ENCODE results near the gene CD84. TPM values are rescaled to one million over a fixed set of nuclear protein-coding genes. Genes with fewer than 3 reads are reported as not detected.
"Not testable (repeated sequence)": the region's sequence is repeated elsewhere in the genome, so short reads cannot be mapped to it uniquely, and the experiment has no call there.

CD84 gene
- total RNA-seq, 1 donor from 2014 or later, result not detected

- Mint-ChIP-seq H3K9me3 (peaks cover 7% of the 10 kb centered on the region), H3K4me3 (no peak overlapping the region), H3K36me3 (no peaks in the 10 kb centered on the region), H3K27me3 (ENCODE audit: insufficient read depth, low read depth) (no peaks in the 10 kb centered on the region), H3K4me1 (no peaks in the 10 kb centered on the region), H3K27ac (no peak overlapping the region)
- Histone ChIP-seq H3K9me3 (ENCODE audit: low read depth) (peaks cover 4% of the 10 kb centered on the region), H3K27ac (no peak overlapping the region), H4K20me1 (ENCODE audit: low read depth) (no peaks in the 10 kb centered on the region), H3K4me3 (no peak overlapping the region), H3K9ac (no peak overlapping the region), H3K27me3 (no peaks in the 10 kb centered on the region), H3K4me1 (no peaks in the 10 kb centered on the region), H3K4me2 (no peak overlapping the region), H3K36me3 (no peaks in the 10 kb centered on the region), H2AFZ (replicated peaks) (no peak overlapping the region), H3F3A (ENCODE audit: low read depth) (no peaks in the 10 kb centered on the region), H3K79me2 (ENCODE audit: low read depth) (no peaks in the 10 kb centered on the region)
- TF ChIP-seq EZH2 (IDR thresholded peaks at IDR 0.05) (no peak), EZH2phosphoT487 (IDR thresholded peaks at IDR 0.05) (no peak), CTCF (IDR thresholded peaks at IDR 0.05) (no peak)
- DNase-seq (ENCODE audit: low spot score), result no peak
Observed at GRCh38 chr1:160538985-160539651, 40.2 kb downstream of the CD84 start.

- Histone ChIP-seq H3K27ac (no peak overlapping the region), H3K9me3 (ENCODE audit: low read depth) (peaks cover 4% of the 10 kb centered on the region), H3K4me1 (no peaks in the 10 kb centered on the region), H3K36me3 (no peaks in the 10 kb centered on the region), H4K20me1 (ENCODE audit: low read depth) (no peaks in the 10 kb centered on the region), H3F3A (ENCODE audit: low read depth) (no peaks in the 10 kb centered on the region), H2AFZ (replicated peaks) (no peak overlapping the region), H3K79me2 (ENCODE audit: low read depth) (no peaks in the 10 kb centered on the region), H3K4me2 (no peak overlapping the region), H3K9ac (no peak overlapping the region), H3K4me3 (no peak overlapping the region), H3K27me3 (no peaks in the 10 kb centered on the region)
- no peak for DNase-seq (ENCODE audit: low spot score)
- no peaks in the 10 kb centered on the region for H3K27me3 Mint-ChIP-seq (ENCODE audit: insufficient read depth, low read depth)
- no peak overlapping the region for H3K27ac Mint-ChIP-seq
- no peaks in the 10 kb centered on the region for H3K36me3 Mint-ChIP-seq
- no peak for TF ChIP-seq CTCF (IDR thresholded peaks at IDR 0.05)
- TF ChIP-seq EZH2phosphoT487 (IDR thresholded peaks at IDR 0.05), result no peak
- no peak overlapping the region for H3K4me3 Mint-ChIP-seq
- H3K9me3 Mint-ChIP-seq, result peaks cover 16% of the 10 kb centered on the region
- no peaks in the 10 kb centered on the region for H3K4me1 Mint-ChIP-seq
Observed at GRCh38 chr1:160537714-160538665, 41.3 kb downstream of the CD84 start.

- no peaks in the 10 kb centered on the region for H3K36me3 Mint-ChIP-seq
- peaks cover 4% of the 10 kb centered on the region for H3K9me3 ChIP-seq (ENCODE audit: low read depth)
- H3K36me3 ChIP-seq, result no peaks in the 10 kb centered on the region
- no peaks in the 10 kb centered on the region for H4K20me1 ChIP-seq (ENCODE audit: low read depth)
- no peak overlapping the region for H3K27ac ChIP-seq
- H2AFZ ChIP-seq (replicated peaks), result no peak overlapping the region
- H3K4me1 Mint-ChIP-seq, result no peaks in the 10 kb centered on the region
- no peaks in the 10 kb centered on the region for H3F3A ChIP-seq (ENCODE audit: low read depth)
- no peak overlapping the region for H3K4me3 ChIP-seq
- H3K9me3 Mint-ChIP-seq, result peaks cover 21% of the 10 kb centered on the region
- no peak overlapping the region for H3K27ac Mint-ChIP-seq
- H3K4me3 Mint-ChIP-seq, result no peak overlapping the region
- no peak overlapping the region for H3K4me2 ChIP-seq
- no peaks in the 10 kb centered on the region for H3K79me2 ChIP-seq (ENCODE audit: low read depth)
- H3K4me1 ChIP-seq, result no peaks in the 10 kb centered on the region
- no peaks in the 10 kb centered on the region for H3K27me3 Mint-ChIP-seq (ENCODE audit: insufficient read depth, low read depth)
- DNase-seq (ENCODE audit: low spot score), result no peak
- H3K9ac ChIP-seq, result no peak overlapping the region
- TF ChIP-seq CTCF (IDR thresholded peaks at IDR 0.05) (peak; percentile 19), EZH2 (IDR thresholded peaks at IDR 0.05) (no peak), EZH2phosphoT487 (IDR thresholded peaks at IDR 0.05) (no peak)
- no peaks in the 10 kb centered on the region for H3K27me3 ChIP-seq
Observed at GRCh38 chr1:160534823-160535605, 44.3 kb downstream of the CD84 start.

- not testable (repeated sequence) for H3K36me3 Mint-ChIP-seq; H3K79me2 ChIP-seq (ENCODE audit: low read depth); H3K4me2 ChIP-seq; H3K27me3 ChIP-seq; DNase-seq (ENCODE audit: low spot score); H3K9me3 ChIP-seq (ENCODE audit: low read depth); H3K4me3 ChIP-seq; H3K4me3 Mint-ChIP-seq; H3K4me1 ChIP-seq; H2AFZ ChIP-seq (replicated peaks); H3F3A ChIP-seq (ENCODE audit: low read depth); H3K4me1 Mint-ChIP-seq; H3K27ac Mint-ChIP-seq; H3K27me3 Mint-ChIP-seq (ENCODE audit: insufficient read depth, low read depth); H3K9ac ChIP-seq; H4K20me1 ChIP-seq (ENCODE audit: low read depth); H3K36me3 ChIP-seq; H3K27ac ChIP-seq
- peaks cover 21% of the 10 kb centered on the region for H3K9me3 Mint-ChIP-seq
Observed at GRCh38 chr1:160532557-160532813, 46.8 kb downstream of the CD84 start.

GRCh38 chr1:160531809-160532556 is 47.3 kb downstream of the CD84 start:
- H3K4me2 ChIP-seq; H3K4me3 ChIP-seq; H3K9ac ChIP-seq; H4K20me1 ChIP-seq (ENCODE audit: low read depth); H3K27me3 Mint-ChIP-seq (ENCODE audit: insufficient read depth, low read depth); H3F3A ChIP-seq (ENCODE audit: low read depth); H3K4me1 ChIP-seq; H2AFZ ChIP-seq (replicated peaks); H3K4me3 Mint-ChIP-seq; H3K36me3 Mint-ChIP-seq; H3K27me3 ChIP-seq; H3K27ac ChIP-seq; DNase-seq (ENCODE audit: low spot score); H3K79me2 ChIP-seq (ENCODE audit: low read depth); H3K4me1 Mint-ChIP-seq; H3K36me3 ChIP-seq; H3K9me3 ChIP-seq (ENCODE audit: low read depth); H3K27ac Mint-ChIP-seq: not testable (repeated sequence)
- H3K9me3 Mint-ChIP-seq, result peaks cover 23% of the 10 kb centered on the region

Measured in neural progenitor cell (in vitro differentiated cells).